BE2C (cell line): ENCODE data around the gene C1orf50.

Experiments used
- DNase-seq: peaks from one replicate; pipeline ENCODE4 v3.0.0-alpha.2; 2020
- H3K27me3 ChIP-seq: fragments of 250-450 bp; sonication (Bioruptor Pico); 2 replicates; pipeline ENCODE4 v1.5.1; 2020; ENCODE audit warnings: mild to moderate bottlenecking
- H3K36me3 ChIP-seq: fragments of 250-450 bp; sonication (Bioruptor Pico); 2 replicates; pipeline ENCODE4 v1.5.1; 2020; ENCODE audit warnings: mild to moderate bottlenecking
- H3K4me1 ChIP-seq: fragments of 250-450 bp; sonication (Bioruptor Pico); 2 replicates; pipeline ENCODE4 v1.5.1; 2020
- H3K4me3 ChIP-seq: 2 replicates; pipeline ENCODE4 v1.5.1; 2011; ENCODE audit warnings: low read depth, low read length
- H3K9me3 ChIP-seq: fragments of 250-450 bp; sonication (Bioruptor Pico); 2 replicates; pipeline ENCODE4 v1.5.1; 2020
- CTCF ChIP-seq: IDR thresholded peaks from 2 replicates; pipeline ENCODE4 v1.5.1; 2012; ENCODE audit warnings: mild to moderate bottlenecking, low read depth, low read length

The C1orf50 gene

GRCh38 chr1:42774928-42775526, 8.0 kb downstream of the C1orf50 start:
- Histone ChIP-seq H3K36me3 (0 out of 2 replicates have a peak, but pooled peaks cover 3% of the 10 kb centered on the region), H3K4me3 (no peak overlapping the region), H3K9me3 (no peaks in the 10 kb centered on the region), H3K27me3 (no peaks in the 10 kb centered on the region), H3K4me1 (no peaks in the 10 kb centered on the region)
- DNase-seq, result no peak
- no peak for TF ChIP-seq CTCF

GRCh38 chr1:42776502-42776901, 9.5 kb downstream of the C1orf50 start:
- Histone ChIP-seq H3K27me3 (no peaks in the 10 kb centered on the region), H3K4me1 (no peaks in the 10 kb centered on the region), H3K9me3 (no peaks in the 10 kb centered on the region), H3K36me3 (0 out of 2 replicates have a peak, but pooled peaks cover 3% of the 10 kb centered on the region), H3K4me3 (no peak overlapping the region)
- DNase-seq, result no peak
- no peak for TF ChIP-seq CTCF

- DNase-seq, result peak; percentile 46
- no peaks in the 10 kb centered on the region for H3K4me1 ChIP-seq
- H3K9me3 ChIP-seq, result no peaks in the 10 kb centered on the region
- no peaks in the 10 kb centered on the region for H3K27me3 ChIP-seq
- 0 out of 2 replicates have a peak, but pooled peaks cover 3% of the 10 kb centered on the region for H3K36me3 ChIP-seq
- TF ChIP-seq CTCF, result peak; percentile 79
- no peak overlapping the region for H3K4me3 ChIP-seq
These were observed 10.8 kb downstream of the C1orf50 start for GRCh38 chr1:42777852-42778251.

GRCh38 chr1:42779725-42780124, 12.7 kb downstream of the C1orf50 start:
- no peak for DNase-seq
- TF ChIP-seq CTCF, result no peak
- 0 out of 2 replicates have a peak, but pooled peaks cover 3% of the 10 kb centered on the region for H3K36me3 ChIP-seq
- no peaks in the 10 kb centered on the region for H3K9me3 ChIP-seq
- no peaks in the 10 kb centered on the region for H3K27me3 ChIP-seq
- H3K4me1 ChIP-seq, result no peaks in the 10 kb centered on the region
- no peak overlapping the region for H3K4me3 ChIP-seq

GRCh38 chr1:42780176-42780575, 13.1 kb downstream of the C1orf50 start:
- 0 out of 2 replicates have a peak, but pooled peaks cover 3% of the 10 kb centered on the region for H3K36me3 ChIP-seq

More at GRCh38 chr1:42780176-42780575, 13.1 kb downstream of the C1orf50 start:
- DNase-seq, result no peak
- H3K4me3 ChIP-seq, result no peak overlapping the region
- TF ChIP-seq CTCF, result no peak
- H3K9me3 ChIP-seq, result no peaks in the 10 kb centered on the region
- H3K27me3 ChIP-seq, result no peaks in the 10 kb centered on the region
- no peaks in the 10 kb centered on the region for H3K4me1 ChIP-seq
